CD8-positive, alpha-beta memory T cell (primary cell): ENCODE measurements around the gene EPYC. TPM values are rescaled to one million over a fixed set of nuclear protein-coding genes. Genes with fewer than 3 reads are reported as not detected.

Experiments
- polyA plus RNA-seq: library from polyadenylated mRNA; unstranded; fragments of 300-500 nt; fragmentation: Illumina TruSeq; gene quantifications from one replicate; pipeline ENCODE4 v1.2.3, GENCODE V29; 2021
- total RNA-seq, 2 experiments: library from RNA; stranded (reverse); gene quantifications; one replicate each; pipeline ENCODE4 v1.2.3, GENCODE V29; 2021

EPYC gene
- total and polyA plus RNA-seq, 3 experiments from 2014 or later, result not detected

Other genes starting within 250 kb of the EPYC start
- not detected for gene CCER1, start 49.8 kb downstream of the EPYC start, total RNA-seq
- gene CCER1, start 49.8 kb downstream of the EPYC start, polyA plus RNA-seq, result not detected
- gene KERA, start 53.1 kb upstream of the EPYC start, total RNA-seq, result not detected
- gene KERA, start 53.1 kb upstream of the EPYC start, polyA plus RNA-seq, result not detected
- gene LUM, start 106.5 kb upstream of the EPYC start, total RNA-seq, result not detected
- gene LUM, start 106.5 kb upstream of the EPYC start, polyA plus RNA-seq, result not detected
- not detected for gene DCN, start 177.8 kb upstream of the EPYC start, total RNA-seq
- gene DCN, start 177.8 kb upstream of the EPYC start, polyA plus RNA-seq, result not detected